HepG2 (cell line): ENCODE measurements around the gene LRRC42. TPM values are rescaled to one million over a fixed set of nuclear protein-coding genes. Genes with fewer than 3 reads are reported as not detected.

Source experiments
- CEBPG ChIP-seq: IDR thresholded peaks from 2 replicates; pipeline ENCODE4 v1.6.1; 2016
- EHMT2 ChIP-seq: fragments of 200-600 bp; sonication (generic); IDR thresholded peaks from 2 replicates; pipeline ENCODE4 v1.7.0; 2017; ENCODE audit warnings: antibody characterized with exemption, low read depth, low read length, borderline replicate concordance
- FOXA1 ChIP-seq, 2 experiments: fragments of 450-650 bp in 1 of 2; sonication (generic) in 1 of 2; formaldehyde crosslinking in 1 of 2; IDR thresholded peaks; 2 replicates each; pipeline versions ENCODE4 v1.4.0 to v1.6.1; 2016 to 2020; ENCODE audit warnings: missing genetic modification reagents in 1 of 2
- KDM2A ChIP-seq: sonication (generic); formaldehyde crosslinking; IDR thresholded peaks from 2 replicates; pipeline ENCODE4 v1.4.0; 2020; ENCODE audit warnings: low read depth, missing genetic modification reagents, borderline replicate concordance
- KDM3A ChIP-seq: IDR thresholded peaks from 2 replicates; pipeline ENCODE4 v1.6.1; 2018; ENCODE audit warnings: low read depth, missing compliant biosample characterization
- KLF15 ChIP-seq: sonication (generic); formaldehyde crosslinking; IDR thresholded peaks from 2 replicates; pipeline ENCODE4 v1.8.1; 2023; ENCODE audit warnings: borderline replicate concordance, mild to moderate bottlenecking, inconsistent platforms, missing genetic modification reagents, mixed read lengths
- MED13 ChIP-seq: sonication (generic); formaldehyde crosslinking; IDR thresholded peaks from 2 replicates; pipeline ENCODE4 v1.5.0; 2020; ENCODE audit warnings: missing genetic modification reagents
- RXRA ChIP-seq: sonication (generic); formaldehyde crosslinking; IDR thresholded peaks from 2 replicates; pipeline ENCODE4 v1.5.1; 2020; ENCODE audit warnings: missing genetic modification reagents
- SCMH1 ChIP-seq: sonication (generic); formaldehyde crosslinking; IDR thresholded peaks from 2 replicates; pipeline ENCODE4 v1.9.0; 2021; ENCODE audit warnings: missing genetic modification reagents, mild to moderate bottlenecking, borderline replicate concordance
- SP1 ChIP-seq, 2 experiments: fragments of 450-650 bp in 1 of 2; sonication (generic) in 1 of 2; formaldehyde crosslinking in 1 of 2; IDR thresholded peaks; 2 replicates each; pipeline versions ENCODE4 v1.4.0 to v1.6.1; 2016 to 2020; ENCODE audit warnings: missing genetic modification reagents in 1 of 2
- SRSF4 ChIP-seq: fragments of 200-400 bp; formaldehyde crosslinking; IDR thresholded peaks from one replicate; pipeline ENCODE4 v1.6.1; 2018; ENCODE audit warnings: mild to moderate bottlenecking, low read depth, low read length, moderate library complexity; ENCODE audit not compliant: poor library complexity, severe bottlenecking
- TEAD2 ChIP-seq: sonication (generic); formaldehyde crosslinking; IDR thresholded peaks from 2 replicates; pipeline ENCODE4 v1.9.0; 2021; ENCODE audit warnings: missing genetic modification reagents
- ZBTB33 ChIP-seq: sonication (generic); formaldehyde crosslinking; IDR thresholded peaks from 2 replicates; pipeline ENCODE4 v1.4.0; 2020; ENCODE audit warnings: missing genetic modification reagents
- ZBTB7A ChIP-seq: sonication (generic); formaldehyde crosslinking; IDR thresholded peaks from 2 replicates; pipeline ENCODE4 v1.8.0; 2022; ENCODE audit warnings: mild to moderate bottlenecking, missing genetic modification reagents
- ZNF225 ChIP-seq: sonication (generic); formaldehyde crosslinking; IDR thresholded peaks from 2 replicates; pipeline ENCODE4 v1.4.0; 2020; ENCODE audit warnings: mild to moderate bottlenecking, missing genetic modification reagents
- ZNF256 ChIP-seq: sonication (generic); formaldehyde crosslinking; conservative IDR thresholded peaks from 2 replicates; pipeline ENCODE4 v1.4.0; 2020; ENCODE audit warnings: missing genetic modification reagents
- ZNF33B ChIP-seq: sonication (generic); formaldehyde crosslinking; IDR thresholded peaks from 2 replicates; pipeline ENCODE4 v1.5.1; 2020; ENCODE audit warnings: mild to moderate bottlenecking, missing genetic modification reagents
- ZNF431 ChIP-seq: sonication (generic); formaldehyde crosslinking; IDR thresholded peaks from 2 replicates; pipeline ENCODE4 v1.9.0; 2022; ENCODE audit warnings: missing genetic modification reagents, low read depth, mild to moderate bottlenecking, borderline replicate concordance
- ZNF709 ChIP-seq: sonication (generic); formaldehyde crosslinking; IDR thresholded peaks from 2 replicates; pipeline ENCODE4 v1.5.0; 2020; ENCODE audit warnings: mild to moderate bottlenecking, missing genetic modification reagents
- polyA plus RNA-seq, 8 experiments: library from polyadenylated mRNA; depleted of rRNA in 3 of 8; stranded (reverse) in 7 of 8; unstranded in 1 of 8; fragments of >200 nt; fragmentation: Illumina TruSeq in 4 of 8; extraction: Trizol in 4 of 8; gene quantifications; 2 replicates each; pipeline versions ENCODE4 v1.2.1 to v1.2.3, GENCODE V29; 2011 to 2016; ENCODE audit warnings: low read depth in 4 of 8, missing spikeins in 1 of 8, mixed read lengths in 1 of 8; ENCODE audit not compliant: insufficient read depth in 1 of 8
- total RNA-seq, 5 experiments: library from RNA; depleted of rRNA; stranded (reverse); fragments of >200 nt; fragmentation: Illumina TruSeq; extraction: Trizol; gene quantifications; 2 replicates each; pipeline ENCODE4 v1.2.3, GENCODE V29; 2016; ENCODE audit warnings: low read depth in 1 of 5
- TF ChIP-seq, protein P1 (sequence below): sonication (generic); formaldehyde crosslinking; IDR thresholded peaks from 2 replicates; pipeline ENCODE4 v1.5.0; 2020; ENCODE audit warnings: missing genetic modification reagents
- TF ChIP-seq, protein P2 (sequence below), 2 experiments: sonication (generic) in 1 of 2; formaldehyde crosslinking in 1 of 2; IDR thresholded peaks; 2 replicates each; pipeline versions ENCODE4 v1.5.1 to v1.6.1; 2011 to 2020; ENCODE audit warnings: borderline replicate concordance in 1 of 2, low read depth in 1 of 2, low read length in 1 of 2, mild to moderate bottlenecking in 1 of 2, missing genetic modification reagents in 1 of 2, moderate library complexity in 1 of 2
- TF ChIP-seq, protein P3 (sequence below): sonication (generic); formaldehyde crosslinking; IDR thresholded peaks from 2 replicates; pipeline ENCODE4 v1.4.0; 2020; ENCODE audit warnings: missing genetic modification reagents
- TF ChIP-seq, protein P4 (sequence below): sonication (generic); formaldehyde crosslinking; IDR thresholded peaks from 2 replicates; pipeline ENCODE4 v1.5.1; 2020; ENCODE audit warnings: mild to moderate bottlenecking, missing genetic modification reagents, moderate library complexity

Gene LRRC42
- total and polyA plus RNA-seq, 2 of the 13 experiments (the other 11 are each of a cell fraction or from before 2014, with no cell fraction given): 30.6 to 43.6 TPM

DNA sequence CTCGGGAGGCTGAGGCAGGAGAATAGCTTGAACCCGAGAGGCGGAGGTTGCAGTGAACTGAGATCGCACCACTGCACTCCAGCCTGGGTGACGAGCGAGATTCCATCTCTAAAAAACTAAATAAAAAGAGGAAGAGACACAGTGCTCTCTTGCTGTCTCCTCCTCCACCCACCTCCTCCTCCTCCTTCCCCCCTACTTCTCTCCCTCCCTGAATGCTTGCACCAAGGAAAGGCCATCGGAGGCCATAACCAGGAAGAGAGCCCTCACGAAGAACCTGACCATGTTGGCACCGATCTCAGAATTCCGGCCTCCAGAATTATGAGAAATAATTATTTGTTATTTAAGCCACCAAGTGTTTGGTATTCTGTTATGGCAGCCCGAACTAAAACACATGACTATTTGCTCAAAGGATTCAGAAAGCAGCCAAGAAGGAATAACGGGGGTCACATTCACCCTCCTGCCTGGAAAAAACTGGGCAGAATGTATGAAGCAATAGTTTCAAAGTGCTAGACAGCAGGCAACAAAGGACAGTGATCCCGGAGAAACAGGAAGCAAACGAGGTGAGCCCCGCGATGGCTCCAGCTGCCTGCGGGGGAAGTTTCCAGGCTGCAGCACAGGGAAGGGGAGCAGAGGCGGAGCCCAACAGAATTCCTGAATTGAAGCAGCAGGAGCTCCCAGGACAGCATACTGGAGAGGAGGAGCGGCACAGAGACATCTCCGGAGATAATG is 36.0 kb downstream of the LRRC42 start (continued):
- TF ChIP-seq, protein P1, sequence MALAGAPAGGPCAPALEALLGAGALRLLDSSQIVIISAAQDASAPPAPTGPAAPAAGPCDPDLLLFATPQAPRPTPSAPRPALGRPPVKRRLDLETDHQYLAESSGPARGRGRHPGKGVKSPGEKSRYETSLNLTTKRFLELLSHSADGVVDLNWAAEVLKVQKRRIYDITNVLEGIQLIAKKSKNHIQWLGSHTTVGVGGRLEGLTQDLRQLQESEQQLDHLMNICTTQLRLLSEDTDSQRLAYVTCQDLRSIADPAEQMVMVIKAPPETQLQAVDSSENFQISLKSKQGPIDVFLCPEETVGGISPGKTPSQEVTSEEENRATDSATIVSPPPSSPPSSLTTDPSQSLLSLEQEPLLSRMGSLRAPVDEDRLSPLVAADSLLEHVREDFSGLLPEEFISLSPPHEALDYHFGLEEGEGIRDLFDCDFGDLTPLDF (CRISPR knock-in tag): no peak
- TF ChIP-seq, protein P2, sequence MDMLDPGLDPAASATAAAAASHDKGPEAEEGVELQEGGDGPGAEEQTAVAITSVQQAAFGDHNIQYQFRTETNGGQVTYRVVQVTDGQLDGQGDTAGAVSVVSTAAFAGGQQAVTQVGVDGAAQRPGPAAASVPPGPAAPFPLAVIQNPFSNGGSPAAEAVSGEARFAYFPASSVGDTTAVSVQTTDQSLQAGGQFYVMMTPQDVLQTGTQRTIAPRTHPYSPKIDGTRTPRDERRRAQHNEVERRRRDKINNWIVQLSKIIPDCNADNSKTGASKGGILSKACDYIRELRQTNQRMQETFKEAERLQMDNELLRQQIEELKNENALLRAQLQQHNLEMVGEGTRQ (IDR thresholded peaks at IDR 0.05; ENCODE audit: low read depth, low read length): no peak
- TF ChIP-seq, protein P2 (CRISPR knock-in tag; IDR thresholded peaks at IDR 0.05; ENCODE audit: borderline replicate concordance): no peak
- TF ChIP-seq KLF15 (CRISPR knock-in tag) (no peak), ZNF33B (CRISPR knock-in tag) (no peak), SCMH1 (no peak), KDM3A (CRISPR knock-in tag) (0 out of 2 replicates have a peak, but pooled peaks have one; percentile 30), ZNF225 (CRISPR knock-in tag) (no peak), ZNF709 (CRISPR knock-in tag) (no peak), RXRA (CRISPR knock-in tag) (peak; percentile 60), FOXA1 (IDR thresholded peaks at IDR 0.05) (no peak), FOXA1 (CRISPR knock-in tag; IDR thresholded peaks at IDR 0.05) (no peak), TEAD2 (CRISPR knock-in tag) (no peak), KDM2A (CRISPR knock-in tag) (peak; percentile 40; the same call in 1 of the 2 replicates), ZNF431 (CRISPR knock-in tag) (no peak), SP1 (IDR thresholded peaks at IDR 0.05) (no peak), SP1 (CRISPR knock-in tag; IDR thresholded peaks at IDR 0.05) (no peak; the same call in 1 of the 2 replicates), ZBTB33 (CRISPR knock-in tag) (no peak), EHMT2 (no peak), MED13 (CRISPR knock-in tag) (no peak), ZNF256 (CRISPR knock-in tag) (no peak), ZBTB7A (no peak), SRSF4 (no peak), CEBPG (CRISPR knock-in tag) (peak; percentile 95)
- TF ChIP-seq, protein P3, sequence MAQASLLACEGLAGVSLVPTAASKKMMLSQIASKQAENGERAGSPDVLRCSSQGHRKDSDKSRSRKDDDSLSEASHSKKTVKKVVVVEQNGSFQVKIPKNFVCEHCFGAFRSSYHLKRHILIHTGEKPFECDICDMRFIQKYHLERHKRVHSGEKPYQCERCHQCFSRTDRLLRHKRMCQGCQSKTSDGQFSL: no peak
- TF ChIP-seq, protein P4, sequence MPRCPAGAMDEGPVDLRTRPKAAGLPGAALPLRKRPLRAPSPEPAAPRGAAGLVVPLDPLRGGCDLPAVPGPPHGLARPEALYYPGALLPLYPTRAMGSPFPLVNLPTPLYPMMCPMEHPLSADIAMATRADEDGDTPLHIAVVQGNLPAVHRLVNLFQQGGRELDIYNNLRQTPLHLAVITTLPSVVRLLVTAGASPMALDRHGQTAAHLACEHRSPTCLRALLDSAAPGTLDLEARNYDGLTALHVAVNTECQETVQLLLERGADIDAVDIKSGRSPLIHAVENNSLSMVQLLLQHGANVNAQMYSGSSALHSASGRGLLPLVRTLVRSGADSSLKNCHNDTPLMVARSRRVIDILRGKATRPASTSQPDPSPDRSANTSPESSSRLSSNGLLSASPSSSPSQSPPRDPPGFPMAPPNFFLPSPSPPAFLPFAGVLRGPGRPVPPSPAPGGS (CRISPR knock-in tag): no peak
